GM21381 (cell line): Measurements from ENCODE around the gene LRBA.
"Not testable (repeated sequence)": the region's sequence is repeated elsewhere in the genome, so short reads cannot be mapped to it uniquely, and the experiment has no call there.

ENCODE experiments used
- ATAC-seq: cut with Tn5 transposase; IDR thresholded peaks from one replicate; pipeline ENCODE4 v1.9.1; 2021; ENCODE audit warnings: mild to moderate bottlenecking, moderate library complexity; ENCODE audit not compliant: unreplicated experiment

Gene LRBA

DNA sequence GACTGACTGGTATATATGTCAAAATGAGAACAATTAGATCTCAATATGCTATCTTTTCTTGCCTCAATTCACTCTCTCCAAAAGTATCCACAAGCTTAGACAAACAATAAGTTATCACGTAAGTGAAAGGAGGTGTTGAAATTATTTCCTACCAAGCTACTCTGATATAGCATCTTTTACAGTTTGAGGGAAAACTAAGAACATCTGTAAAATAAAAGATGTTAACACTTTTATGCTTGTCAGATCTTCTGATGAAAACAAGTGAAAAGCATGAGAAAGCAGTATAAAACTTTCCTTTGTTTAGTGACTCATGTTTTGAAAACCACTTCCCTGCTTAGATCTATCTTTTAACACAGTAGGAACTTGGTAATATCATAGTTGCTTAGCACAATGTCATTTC is 441.6 kb downstream of the LRBA start:
- ATAC-seq, result no peak

GRCh38 chr4:150572704-150573504 is 442.2 kb downstream of the LRBA start:
- peak; percentile 71 for ATAC-seq

- no peak for ATAC-seq
Measured at GRCh38 chr4:150570862-150571261, 444.2 kb downstream of the LRBA start.

GRCh38 chr4:150569998-150570535 is 445.0 kb downstream of the LRBA start:
- ATAC-seq, result no peak

DNA sequence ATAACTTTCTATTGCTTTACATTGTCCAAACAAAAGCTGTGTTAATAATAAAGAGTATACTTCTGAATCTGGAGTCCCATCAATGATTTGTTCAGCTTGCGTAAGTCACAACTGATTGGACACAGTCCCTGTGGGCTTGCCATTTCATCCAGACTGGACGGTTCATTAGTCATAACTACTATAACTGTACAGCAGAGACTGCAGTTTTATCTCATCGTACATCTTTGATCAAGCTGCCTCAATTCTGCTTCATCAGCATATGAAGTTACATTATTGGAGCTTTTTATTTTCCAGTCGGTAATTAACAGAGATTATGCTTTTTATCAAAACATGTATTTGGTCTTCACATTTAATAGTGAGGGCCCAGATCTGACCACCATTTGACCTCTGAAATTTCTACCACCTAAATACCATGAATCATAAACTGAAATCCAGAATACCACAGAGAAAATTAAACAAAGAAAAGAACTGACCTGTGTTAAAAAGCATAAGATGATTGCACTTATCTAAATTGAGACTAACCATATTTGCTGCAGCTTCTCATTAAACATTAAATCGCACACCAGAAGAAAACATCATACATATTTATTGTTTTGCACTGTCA is 445.6 kb downstream of the LRBA start:
- ATAC-seq, result no peak

- ATAC-seq, result no peak
Measured at GRCh38 chr4:150567070-150567469, 448.0 kb downstream of the LRBA start.

DNA sequence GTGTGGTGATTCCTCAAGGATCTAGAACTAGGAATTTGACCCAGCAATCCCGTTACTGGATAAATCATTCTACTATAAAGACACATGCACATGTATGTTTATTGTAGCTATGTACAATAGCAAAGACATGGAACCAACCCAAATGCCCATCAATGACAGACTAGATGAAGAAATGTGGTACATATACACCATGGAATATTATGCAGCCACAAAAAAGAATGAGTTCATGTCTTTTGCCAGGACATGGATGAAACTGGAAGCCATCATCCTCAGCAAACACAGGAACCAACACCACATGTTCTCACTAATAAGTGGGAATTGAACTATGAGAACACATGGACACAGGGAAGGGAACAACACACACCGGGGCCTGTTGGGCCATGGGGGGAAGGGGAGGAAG is 450.1 kb downstream of the LRBA start:
- not testable (repeated sequence) for ATAC-seq

- no peak for ATAC-seq
Measured at GRCh38 chr4:150562751-150563150, 452.3 kb downstream of the LRBA start.

DNA sequence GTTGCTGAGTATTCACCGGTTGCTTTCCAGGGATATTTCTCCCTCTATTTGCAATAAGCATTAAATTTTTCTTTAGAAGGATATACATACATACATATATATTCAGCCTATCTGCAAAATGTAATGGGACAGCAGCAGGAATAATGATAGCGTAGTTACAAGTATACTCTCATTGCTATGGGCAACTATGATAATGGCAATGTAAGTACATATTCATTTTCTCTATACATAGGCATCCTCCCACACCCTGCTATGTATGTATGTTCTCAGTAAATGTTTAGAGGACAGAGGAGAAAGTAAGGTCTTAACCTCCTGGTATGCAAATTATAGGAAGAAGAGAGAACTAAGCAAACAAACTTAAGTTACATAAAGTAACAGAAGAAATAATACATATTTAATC is 452.8 kb downstream of the LRBA start:
- ATAC-seq, result no peak

- no peak for ATAC-seq
Measured at GRCh38 chr4:150561143-150561737, 453.8 kb downstream of the LRBA start.

- ATAC-seq, result not testable (repeated sequence)
Measured at GRCh38 chr4:150557811-150558210, 457.3 kb downstream of the LRBA start.

DNA sequence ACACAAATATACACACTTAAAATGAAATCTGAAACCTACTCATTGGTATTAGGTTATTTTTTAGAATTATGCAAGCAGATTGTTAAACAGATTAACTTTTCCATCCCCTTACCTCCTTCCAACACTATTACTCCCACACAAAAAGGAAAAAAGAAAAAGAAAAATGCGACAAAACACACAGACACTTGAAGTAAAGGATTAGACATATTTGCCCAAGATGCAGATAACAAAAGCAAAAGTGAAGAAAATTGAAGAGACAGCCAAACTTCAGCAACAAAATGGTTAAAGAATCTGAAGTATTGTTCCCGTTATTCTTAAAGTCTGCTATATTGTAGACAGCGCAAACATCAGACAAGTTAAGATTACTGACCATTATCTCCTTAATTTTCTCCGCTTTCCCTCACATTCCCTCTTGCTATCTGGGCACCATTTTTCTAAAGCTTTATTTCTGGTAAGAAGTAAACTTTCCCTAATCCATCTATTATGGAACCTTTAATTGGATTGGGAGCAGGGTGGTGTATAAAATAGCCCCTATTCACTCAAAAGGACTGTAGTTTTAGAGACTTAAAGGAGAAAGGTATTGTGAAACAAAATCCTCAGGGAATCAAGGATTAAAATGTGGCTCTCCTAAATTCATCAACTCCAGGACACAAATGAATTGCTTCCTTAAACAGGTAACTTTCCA is 467.8 kb downstream of the LRBA start:
- no peak for ATAC-seq

DNA sequence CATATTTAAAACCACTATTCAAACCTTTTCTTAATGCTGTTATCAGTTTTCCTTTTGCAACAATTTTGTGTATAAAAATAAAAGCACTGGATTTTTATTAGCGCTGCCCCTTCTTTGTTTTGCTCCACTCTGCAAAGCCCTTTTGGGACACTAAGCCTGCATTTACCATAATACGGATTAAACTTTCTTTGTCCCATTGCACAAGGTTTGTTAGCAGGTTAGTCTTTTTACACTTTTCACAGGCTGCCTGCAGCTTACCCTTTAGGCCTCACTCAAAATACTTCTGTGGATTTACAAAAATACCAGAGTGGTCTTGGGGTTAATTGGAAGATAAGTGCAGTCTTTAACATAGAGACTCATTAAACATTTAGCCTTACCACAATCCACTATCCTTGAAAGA is 468.8 kb downstream of the LRBA start:
- no peak for ATAC-seq

DNA sequence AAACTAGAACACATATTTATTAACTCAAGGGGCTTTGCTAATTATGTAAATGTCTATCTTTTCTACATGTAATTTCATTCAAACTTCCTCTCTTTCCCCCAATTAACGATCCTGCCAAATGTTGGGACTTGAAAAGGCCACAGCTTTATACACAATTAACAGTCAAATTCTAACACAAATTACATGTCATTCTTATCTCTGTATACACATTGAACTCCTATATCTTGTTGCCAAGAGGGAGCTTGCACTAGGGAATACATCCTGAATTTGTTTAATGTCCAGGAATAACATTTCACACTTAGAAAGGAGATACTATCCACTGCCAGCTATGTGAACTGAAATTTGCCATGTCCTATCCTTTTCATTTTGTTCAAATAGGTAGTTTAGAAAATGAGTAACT is 472.0 kb downstream of the LRBA start:
- ATAC-seq, result no peak

DNA sequence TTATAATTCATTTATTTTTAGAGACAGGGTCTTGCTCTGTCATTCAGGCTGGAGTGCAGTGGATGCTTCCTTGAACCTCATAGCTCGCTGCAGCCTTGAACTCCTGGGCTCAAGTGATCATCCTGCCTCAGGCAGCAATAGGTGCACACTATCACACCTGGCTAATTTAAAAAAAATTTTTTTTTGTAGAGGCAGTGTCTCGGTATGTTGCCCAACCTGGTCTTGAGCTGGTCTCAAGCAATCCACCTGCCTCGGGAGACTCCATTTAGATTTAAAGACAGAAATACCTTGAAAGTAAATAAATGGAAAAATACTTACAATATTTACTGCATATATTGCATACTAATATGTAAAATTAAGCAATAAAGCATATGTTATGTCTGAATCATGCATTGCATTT is 473.4 kb downstream of the LRBA start:
- ATAC-seq, result no peak

DNA sequence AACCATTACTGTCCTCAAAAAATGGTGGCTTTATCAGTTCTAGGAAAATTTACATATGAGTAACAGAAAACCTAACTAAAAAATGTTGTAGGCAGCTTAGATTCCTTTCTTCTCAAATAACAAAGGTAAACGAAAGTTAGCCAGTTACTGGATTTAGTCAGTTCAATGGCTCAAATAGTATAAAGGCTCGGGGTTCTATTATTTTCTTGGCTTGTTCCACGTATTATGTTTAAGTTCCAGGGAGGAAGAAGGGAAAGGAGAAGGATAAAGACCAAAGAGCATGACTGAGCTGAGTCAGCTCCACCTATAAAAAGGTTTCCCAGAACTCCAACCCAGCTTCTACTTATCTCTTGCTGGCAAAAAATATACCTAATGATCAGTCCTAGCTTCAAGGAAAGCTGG is 474.1 kb downstream of the LRBA start:
- ATAC-seq, result no peak

DNA sequence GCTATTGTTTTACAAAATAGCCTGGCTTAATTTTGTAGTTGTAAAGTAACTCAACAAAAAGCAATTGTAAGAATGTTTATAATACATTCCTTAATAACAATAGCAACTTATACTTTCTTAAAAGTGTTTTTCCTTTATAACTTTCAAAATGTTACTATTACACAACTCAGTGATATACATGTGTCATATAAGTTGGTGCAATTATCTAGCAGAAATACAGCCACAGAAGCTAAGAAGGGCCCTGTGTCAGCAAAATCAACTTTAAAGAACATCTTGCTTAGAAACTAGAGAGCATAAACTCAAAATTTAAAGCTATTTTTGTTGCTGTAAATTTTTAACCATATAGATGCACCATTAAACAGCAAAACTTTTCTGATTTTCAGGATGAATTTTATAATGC is 474.5 kb downstream of the LRBA start:
- no peak for ATAC-seq

DNA sequence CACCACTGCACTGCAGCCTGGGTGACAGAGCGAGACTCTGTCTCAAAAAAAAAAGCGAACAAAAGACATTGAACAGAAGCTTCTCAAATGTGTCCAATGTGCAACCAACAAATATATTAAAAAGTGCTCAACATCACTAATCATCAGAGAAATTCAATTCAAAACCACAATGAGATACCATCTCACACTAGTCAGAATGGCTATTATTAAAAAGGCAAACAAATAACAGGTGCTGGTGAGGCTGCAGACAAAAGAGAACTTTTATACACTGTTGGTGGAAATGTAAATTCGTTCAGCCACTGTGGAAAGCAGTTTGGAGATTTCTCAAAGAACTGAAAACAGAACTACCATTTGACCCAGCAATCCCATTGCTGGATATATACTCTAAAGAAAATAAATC is 477.2 kb downstream of the LRBA start:
- ATAC-seq, result not testable (repeated sequence)

- no peak for ATAC-seq
Measured at GRCh38 chr4:150534818-150535217, 480.3 kb downstream of the LRBA start.

DNA sequence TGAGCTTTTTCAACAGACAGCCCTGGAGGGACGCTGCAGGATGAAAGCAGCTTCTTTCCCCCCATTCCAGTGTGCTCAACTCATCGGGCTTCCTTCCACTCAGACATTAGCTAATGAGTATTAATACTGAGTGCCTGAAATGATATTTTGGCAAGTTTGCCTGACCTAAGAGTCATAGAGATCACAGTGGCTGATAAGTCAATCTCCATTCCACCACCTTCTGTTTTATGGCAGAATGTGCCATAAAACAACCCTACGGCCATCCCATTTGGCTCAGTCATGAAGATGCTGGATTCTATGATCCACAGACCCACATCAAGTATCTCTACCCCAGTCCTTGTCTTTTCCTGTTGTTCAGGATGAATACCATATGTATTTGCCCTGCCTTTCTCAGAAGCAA is 481.4 kb downstream of the LRBA start:
- ATAC-seq, result no peak

GRCh38 chr4:150525321-150525868 is 489.7 kb downstream of the LRBA start:
- no peak for ATAC-seq
